Kidney (tissue), 14 donors: ENCODE measurements around the gene ATXN10. TPM values are rescaled to one million over a fixed set of nuclear protein-coding genes. Genes with fewer than 3 reads are reported as not detected.

Source experiments
- DNase-seq, 5 donors: peaks; one replicate each; pipeline ENCODE4 v3.0.0-alpha.2; 2013 to 2020
- FAIRE-seq: peaks from 2 replicates; lab custom pipeline; 2012; peaks lifted over from hg19 to GRCh38; lab: Jason Lieb, UNC
- H3K27ac ChIP-seq, 2 donors: one replicate each; pipeline ENCODE4 v1.7.0; 2013; ENCODE audit warnings: low read depth in 2 of 2, low read length in 2 of 2, inconsistent platforms in 1 of 2
- H3K27me3 ChIP-seq: one replicate; pipeline ENCODE4 v1.7.1; 2013; ENCODE audit warnings: low read length, inconsistent platforms; ENCODE audit not compliant: control insufficient read depth, insufficient read depth
- H3K36me3 ChIP-seq, 3 donors: one replicate each; pipeline versions ENCODE4 v1.7.0 to v1.7.1; 2013; ENCODE audit warnings: low read length in 3 of 3, control low read depth in 1 of 3, inconsistent platforms in 1 of 3; ENCODE audit not compliant: insufficient read depth in 3 of 3, control insufficient read depth in 2 of 3
- H3K4me1 ChIP-seq, 3 donors: one replicate each; pipeline versions ENCODE4 v1.7.0 to v1.7.1; 2013; ENCODE audit warnings: low read length in 3 of 3, inconsistent platforms in 1 of 3, low read depth in 1 of 3; ENCODE audit not compliant: control insufficient read depth in 2 of 3, insufficient read depth in 2 of 3
- H3K4me3 ChIP-seq, 3 donors: one replicate each; pipeline versions ENCODE4 v1.7.0 to v1.8.1; 2013; ENCODE audit warnings: low read length in 3 of 3, control low read depth in 1 of 3, inconsistent platforms in 1 of 3
- H3K9ac ChIP-seq, 3 donors: one replicate each; pipeline versions ENCODE4 v1.7.0 to v1.7.1; 2013; ENCODE audit warnings: low read length in 3 of 3, control low read depth in 1 of 3, inconsistent platforms in 1 of 3
- H3K9me3 ChIP-seq, 3 donors: one replicate each; pipeline versions ENCODE4 v1.7.0 to v1.7.1; 2013; ENCODE audit warnings: low read length in 3 of 3, control low read depth in 1 of 3, inconsistent platforms in 1 of 3; ENCODE audit not compliant: control insufficient read depth in 2 of 3, insufficient read depth in 1 of 3
- CTCF ChIP-seq: IDR thresholded peaks from 3 replicates; pipeline ENCODE4 v1.5.1; 2012; ENCODE audit warnings: mild to moderate bottlenecking, moderate library complexity, borderline replicate concordance; ENCODE audit not compliant: insufficient read depth; ENCODE audit errors: extremely low read depth
- intact Hi-C: fragments of 100-400 bp; cut with DNase I; formaldehyde crosslinking; loops from one replicate; pipeline ENCODE4 v1.11.1; 2022
- polyA plus RNA-seq: library from polyadenylated mRNA; stranded (reverse); fragments of 350-450 nt; fragmentation: Illumina TruSeq; extraction: RNeasy Lipid Tissue Mini Kit (QIAGEN cat#74804); gene quantifications from one replicate; pipeline ENCODE4 v1.2.3, GENCODE V29; 2014; ENCODE audit warnings: low read depth, low replicate concordance; ENCODE audit not compliant: insufficient read depth
- total RNA-seq: library from RNA; stranded (reverse); fragmentation: NEBNext Ultra II Directional; extraction: Animal tissue kit (Norgen Biotek cat#: 25700); gene quantifications from one replicate; pipeline ENCODE4 v1.2.1, GENCODE V29; 2021
- donor health status: control.
- donor health status: control.
- donor health status: control.
- donor health status: control.
- donor health status: control.
- donor health status: DM: yes; HTN: yes; CAD: no.
- donor health status: Normal renal cell carcinoma (clear cell type).

The ATXN10 gene
- total and polyA plus RNA-seq, 2 donors from 2014 or later: 121 to 142 TPM

- TF ChIP-seq CTCF: no peak
- H3K27ac ChIP-seq: no peak overlapping the region
- H3K27me3 ChIP-seq: no peaks in the 10 kb centered on the region
- peaks cover 0 to 5% (median 0%) of the 10 kb centered on the region in 3 donors for H3K4me1 ChIP-seq
- H3K36me3 ChIP-seq: no peaks in the 10 kb centered on the region
- DNase-seq (no peak), FAIRE-seq (no peak)
- no peak overlapping the region for H3K4me3 ChIP-seq
- H3K9me3 ChIP-seq: peaks cover 0 to 8% (median 4%) of the 10 kb centered on the region in 3 donors
- H3K9ac ChIP-seq: no peak overlapping the region
- intact Hi-C loops: no loop called here
Measured at GRCh38 chr22:45870011-45870410, 198.4 kb downstream of the ATXN10 start.

- H3K9me3 ChIP-seq: peaks cover 0 to 8% (median 4%) of the 10 kb centered on the region in 3 donors
- no peak for TF ChIP-seq CTCF
- FAIRE-seq: no peak
Measured at GRCh38 chr22:45871721-45872120, 200.1 kb downstream of the ATXN10 start.

GRCh38 chr22:45872659-45873263, 201.1 kb downstream of the ATXN10 start:
- Histone ChIP-seq H3K27me3 (peaks cover 3% of the 10 kb centered on the region), H3K36me3 (no peaks in the 10 kb centered on the region), H3K9me3 (peaks cover 0 to 8% (median 4%) of the 10 kb centered on the region in 3 donors), H3K4me1 (no peaks in the 10 kb centered on the region), H3K27ac (no peak overlapping the region), H3K4me3 (no peak overlapping the region), H3K9ac (no peak overlapping the region)
- no peak for TF ChIP-seq CTCF
- intact Hi-C loops: no loop called here
- DNase-seq (no peak), FAIRE-seq (no peak)

More at GRCh38 chr22:45871721-45872120, 200.1 kb downstream of the ATXN10 start:
- Histone ChIP-seq H3K4me1 (peaks cover 0 to 2% (median 0%) of the 10 kb centered on the region in 3 donors), H3K27ac (no peak overlapping the region), H3K9ac (no peak overlapping the region), H3K36me3 (no peaks in the 10 kb centered on the region), H3K27me3 (no peaks in the 10 kb centered on the region), H3K4me3 (no peak overlapping the region)
- intact Hi-C loops: no loop called here
- no peak for DNase-seq
